Measurements from ENCODE around the gene ITPKC. TPM values are rescaled to one million over a fixed set of nuclear protein-coding genes. Genes with fewer than 3 reads are reported as not detected.
A peak's percentile ranks its signal among the peaks of the same experiment; 100 is the strongest.

Gene ITPKC
- polyA plus RNA-seq, 6 donors from 2014 or later, result 4.5 to 13.6 (median 6.0) TPM; not detected in 1

- DNase-seq (no peak), ATAC-seq (ENCODE audit: low read depth in 2 of 2) (no peak)
- H3K4me3 Mint-ChIP-seq, result no peak overlapping the region
- H3K27ac Mint-ChIP-seq, result peak overlapping the region in 4 of 6 donors; percentile 19 to 93 (median 80)
- no peaks in the 10 kb centered on the region for H3K27me3 Mint-ChIP-seq
- H3K4me1 Mint-ChIP-seq, result peaks cover 9 to 18% (median 9%) of the 10 kb centered on the region in 3 donors
- H3K36me3 Mint-ChIP-seq, result peaks cover 4 to 11% of the 10 kb centered on the region in 2 donors
- H3K9me3 Mint-ChIP-seq, result no peaks in the 10 kb centered on the region
Observed at GRCh38 chr19:40685016-40685526, 31.8 kb upstream of the ITPKC start.

- peaks cover 4 to 11% of the 10 kb centered on the region in 2 donors for H3K36me3 Mint-ChIP-seq
- H3K4me1 Mint-ChIP-seq, result peaks cover 10 to 18% (median 10%) of the 10 kb centered on the region in 3 donors
- no peaks in the 10 kb centered on the region for H3K9me3 Mint-ChIP-seq
- DNase-seq, result no peak
- H3K27me3 Mint-ChIP-seq, result no peaks in the 10 kb centered on the region
- ATAC-seq (ENCODE audit: low read depth in 2 of 2), result no peak
- H3K4me3 Mint-ChIP-seq, result peak overlapping the region in 3 of 8 donors; percentile 9 to 74 (median 26)
- H3K27ac Mint-ChIP-seq, result peak overlapping the region in 5 of 6 donors; percentile 19 to 92 (median 69)
Observed at GRCh38 chr19:40685563-40685962, 31.3 kb upstream of the ITPKC start.

- Mint-ChIP-seq H3K4me3 (no peak overlapping the region), H3K9me3 (no peaks in the 10 kb centered on the region), H3K36me3 (peaks cover 4 to 11% of the 10 kb centered on the region in 2 donors), H3K27ac (no peak overlapping the region), H3K27me3 (no peaks in the 10 kb centered on the region), H3K4me1 (peaks cover 13 to 22% (median 21%) of the 10 kb centered on the region in 3 donors)
- ATAC-seq (ENCODE audit: low read depth in 2 of 2), result peak; percentile 15 to 24
- DNase-seq, result no peak
Observed at GRCh38 chr19:40686882-40687524, 29.9 kb upstream of the ITPKC start.

- Mint-ChIP-seq H3K4me1 (peaks cover 15 to 22% (median 21%) of the 10 kb centered on the region in 3 donors), H3K4me3 (no peak overlapping the region), H3K27ac (no peak overlapping the region), H3K27me3 (no peaks in the 10 kb centered on the region), H3K36me3 (peaks cover 4 to 11% of the 10 kb centered on the region in 2 donors), H3K9me3 (no peaks in the 10 kb centered on the region)
- ATAC-seq (ENCODE audit: low read depth in 2 of 2) (peak; percentile 67 to 71), DNase-seq (peak; percentile 86)
Observed at GRCh38 chr19:40687525-40688016, 29.3 kb upstream of the ITPKC start.

GRCh38 chr19:40688309-40688708, 28.6 kb upstream of the ITPKC start:
- ATAC-seq (ENCODE audit: low read depth in 2 of 2) (no peak), DNase-seq (no peak)
- no peaks in the 10 kb centered on the region for H3K27me3 Mint-ChIP-seq
- no peak overlapping the region for H3K4me3 Mint-ChIP-seq
- H3K36me3 Mint-ChIP-seq, result peaks cover 4 to 11% of the 10 kb centered on the region in 2 donors
- H3K4me1 Mint-ChIP-seq, result peaks cover 15 to 22% (median 21%) of the 10 kb centered on the region in 3 donors
- no peaks in the 10 kb centered on the region for H3K9me3 Mint-ChIP-seq
- no peak overlapping the region for H3K27ac Mint-ChIP-seq

- H3K4me1 Mint-ChIP-seq, result peaks cover 15 to 22% (median 21%) of the 10 kb centered on the region in 3 donors
- no peaks in the 10 kb centered on the region for H3K9me3 Mint-ChIP-seq
- no peak overlapping the region for H3K27ac Mint-ChIP-seq
- no peak for ATAC-seq (ENCODE audit: low read depth in 2 of 2)
- H3K4me3 Mint-ChIP-seq, result no peak overlapping the region
- DNase-seq, result no peak
- no peaks in the 10 kb centered on the region for H3K27me3 Mint-ChIP-seq
- H3K36me3 Mint-ChIP-seq, result peaks cover 4 to 11% of the 10 kb centered on the region in 2 donors
Observed at GRCh38 chr19:40688987-40689338, 27.9 kb upstream of the ITPKC start.

GRCh38 chr19:40689339-40690049, 27.4 kb upstream of the ITPKC start:
- Mint-ChIP-seq H3K27me3 (no peaks in the 10 kb centered on the region), H3K27ac (no peak overlapping the region), H3K9me3 (no peaks in the 10 kb centered on the region), H3K4me3 (peak overlapping the region in 4 of 8 donors; percentile 67 to 83 (median 71)), H3K36me3 (peaks cover 4 to 11% of the 10 kb centered on the region in 2 donors), H3K4me1 (peaks cover 13 to 22% (median 19%) of the 10 kb centered on the region in 3 donors)
- ATAC-seq (ENCODE audit: low read depth in 2 of 2), result peak; percentile 52
- peak; percentile 83 for DNase-seq

- H3K9me3 Mint-ChIP-seq, result no peaks in the 10 kb centered on the region
- H3K27ac Mint-ChIP-seq, result peak within 1 kb of the TSS; percentile 61 to 95 (median 94)
- peaks cover 4 to 8% of the 10 kb centered on the region in 2 donors for H3K36me3 Mint-ChIP-seq
- ATAC-seq (ENCODE audit: low read depth in 2 of 2) (peak; percentile 14 to 19), DNase-seq (no peak)
- no peaks in the 10 kb centered on the region for H3K27me3 Mint-ChIP-seq
- peak within 1 kb of the TSS; percentile 86 to 97 (median 92) for H3K4me3 Mint-ChIP-seq
- peaks cover 13 to 21% (median 13%) of the 10 kb centered on the region in 3 donors for H3K4me1 Mint-ChIP-seq
Observed at GRCh38 chr19:40690050-40690692, 26.7 kb upstream of the ITPKC start, which contains the start of gene NUMBL. Gene NUMBL (minus strand): TSS chr19:40690651. CDS start chr19:40690483, 168 bp downstream.

- peaks cover under 1% of the 10 kb centered on the region in 2 donors for H3K36me3 Mint-ChIP-seq
- peak overlapping the region; percentile 61 to 95 (median 94) for H3K27ac Mint-ChIP-seq
- peak overlapping the region; percentile 86 to 97 (median 92) for H3K4me3 Mint-ChIP-seq
- DNase-seq, result peak; percentile 78
- H3K9me3 Mint-ChIP-seq, result no peaks in the 10 kb centered on the region
- peaks cover 7 to 14% (median 13%) of the 10 kb centered on the region in 3 donors for H3K4me1 Mint-ChIP-seq
- ATAC-seq (ENCODE audit: low read depth in 2 of 2), result peak; percentile 50 to 54
- H3K27me3 Mint-ChIP-seq, result no peaks in the 10 kb centered on the region
Observed at GRCh38 chr19:40690693-40691420, 26.1 kb upstream of the ITPKC start.

- ATAC-seq (ENCODE audit: low read depth in 2 of 2), result no peak
- no peaks in the 10 kb centered on the region for H3K27me3 Mint-ChIP-seq
- H3K36me3 Mint-ChIP-seq, result no peaks in the 10 kb centered on the region
- H3K4me1 Mint-ChIP-seq, result peaks cover 3 to 13% (median 9%) of the 10 kb centered on the region in 3 donors
- no peak for DNase-seq
- H3K4me3 Mint-ChIP-seq, result peak overlapping the region in 7 of 8 donors; percentile 36 to 97 (median 93)
- H3K9me3 Mint-ChIP-seq, result no peaks in the 10 kb centered on the region
- peak overlapping the region in 2 of 6 donors; percentile 69 to 83 for H3K27ac Mint-ChIP-seq
Observed at GRCh38 chr19:40691421-40692211, 25.3 kb upstream of the ITPKC start.

- Mint-ChIP-seq H3K27ac (peak overlapping the region in 1 of 6 donors; percentile 37), H3K36me3 (no peaks in the 10 kb centered on the region)
Observed at GRCh38 chr19:40692212-40692551, 24.7 kb upstream of the ITPKC start.

More at GRCh38 chr19:40692212-40692551, 24.7 kb upstream of the ITPKC start:
- Mint-ChIP-seq H3K4me1 (peaks cover 3 to 13% (median 9%) of the 10 kb centered on the region in 3 donors), H3K4me3 (peak overlapping the region in 4 of 8 donors; percentile 25 to 87 (median 40)), H3K9me3 (no peaks in the 10 kb centered on the region), H3K27me3 (no peaks in the 10 kb centered on the region)
- no peak for ATAC-seq (ENCODE audit: low read depth in 2 of 2)
- DNase-seq, result no peak

Data from naive B cell (primary cell).